Right lobe of liver (tissue), 6 donors: ENCODE data around the gene SEBOX. TPM values are rescaled to one million over a fixed set of nuclear protein-coding genes. Genes with fewer than 3 reads are reported as not detected.
A peak's percentile ranks its signal among the peaks of the same experiment; 100 is the strongest.

Experiments
- ATAC-seq, 4 donors: fragments of 200-7000 bp; cut with Tn5 transposase; one replicate each; pipeline ENCODE4 v1.9.1; 2020; ENCODE audit warnings: mild to moderate bottlenecking in 4 of 4, moderate library complexity in 4 of 4
- DNase-seq, 3 donors: peaks; one replicate each; pipeline ENCODE4 v3.0.0-alpha.2; 2020
- H3K27ac ChIP-seq, 3 donors: fragments of 200-600 bp; one replicate each; pipeline ENCODE4 v1.8.0; 2022
- H3K27me3 ChIP-seq, 2 donors: fragments of 200-600 bp; one replicate each; pipeline ENCODE4 v1.8.0; 2022
- H3K36me3 ChIP-seq, 4 donors: fragments of 200-600 bp; sonication (generic) in 1 of 4; one replicate each; pipeline versions ENCODE4 v1.5.1 to v1.8.0; 2017 to 2022; ENCODE audit warnings: control low read depth in 1 of 4
- H3K4me1 ChIP-seq, 4 donors: fragments of 200-600 bp; sonication (generic) in 1 of 4; one replicate each; pipeline versions ENCODE4 v1.5.1 to v1.8.0; 2017 to 2022; ENCODE audit warnings: control low read depth in 1 of 4
- H3K4me3 ChIP-seq, 3 donors: fragments of 200-600 bp; one replicate each; pipeline ENCODE4 v1.8.0; 2022
- H3K9me3 ChIP-seq, 4 donors: fragments of 200-600 bp; sonication (generic) in 1 of 4; one replicate each; pipeline versions ENCODE4 v1.5.1 to v1.8.0; 2017 to 2022; ENCODE audit warnings: control low read depth in 1 of 4
- POLR2A ChIP-seq: fragments of 450-650 bp; IDR thresholded peaks from one replicate; pipeline ENCODE4 v1.6.1; 2017; ENCODE audit warnings: antibody characterized with exemption, mild to moderate bottlenecking
- WGBS: methylation state at CpG from one replicate; pipeline ENCODE4 v1.1.6; 2018; ENCODE audit warnings: low coverage, low lambda C conversion rate; ENCODE audit not compliant: insufficient coverage; ENCODE audit errors: missing lambda C conversion rate; 5-methylcytosine and 5-hydroxymethylcytosine counted together
- intact Hi-C, 2 donors: fragments of 100-400 bp; cut with DNase I; formaldehyde crosslinking; loops; one replicate each; pipeline versions ENCODE4 v1.11.2 to v1.14.1; 2022
- total RNA-seq, 6 experiments: library from RNA; depleted of rRNA in 2 of 6; stranded (reverse); fragments of >200 nt in 2 of 6; fragmentation: NEBNext Ultra II Directional in 3 of 6; extraction: Animal tissue kit (Norgen Biotek cat#: 25700) in 3 of 6; gene quantifications; one replicate each; pipeline versions ENCODE4 v1.1.0 to v1.2.4, GENCODE V29; 2016 to 2023
- TF ChIP-seq, protein P1 (sequence below), 4 donors: fragments of 200-600 bp in 3 of 4; fragments of 450-650 bp in 1 of 4; IDR thresholded peaks; one replicate each; pipeline versions ENCODE4 v1.5.1 to v1.8.0; 2016 to 2022; ENCODE audit warnings: antibody characterized with exemption in 4 of 4, mild to moderate bottlenecking in 2 of 4
- donor health status: DM: no; HTN: yes; CAD: no.
- donor health status: DM: no; HTN: no; CAD: no.
- donor health status: DM: no; HTN: no; CAD: no.
- donor health status: DM: no; HTN: yes; CAD: no.
- donor health status: DM: no; HTN: yes; CAD: no.

SEBOX gene
- total RNA-seq, 6 experiments from 2014 or later: not detected

GRCh38 chr17:28367641-28368305, 2.8 kb upstream of the SEBOX start:
- Histone ChIP-seq H3K36me3 (peaks cover 0 to 27% (median 10%) of the 10 kb centered on the region in 4 donors), H3K9me3 (no peaks in the 10 kb centered on the region), H3K4me1 (peaks cover 0 to 22% (median 2%) of the 10 kb centered on the region in 4 donors), H3K27ac (peak overlapping the region; percentile 59 to 92 (median 85)), H3K27me3 (no peaks in the 10 kb centered on the region), H3K4me3 (peak overlapping the region; percentile 63 to 92 (median 88))
- intact Hi-C loops: no loop called here
- WGBS: 33% methylated on average over 3 of the region's 21 CpGs
- ATAC-seq (no peak), DNase-seq (peak in 1 of 3 donors; percentile 60)
- TF ChIP-seq, protein P1, sequence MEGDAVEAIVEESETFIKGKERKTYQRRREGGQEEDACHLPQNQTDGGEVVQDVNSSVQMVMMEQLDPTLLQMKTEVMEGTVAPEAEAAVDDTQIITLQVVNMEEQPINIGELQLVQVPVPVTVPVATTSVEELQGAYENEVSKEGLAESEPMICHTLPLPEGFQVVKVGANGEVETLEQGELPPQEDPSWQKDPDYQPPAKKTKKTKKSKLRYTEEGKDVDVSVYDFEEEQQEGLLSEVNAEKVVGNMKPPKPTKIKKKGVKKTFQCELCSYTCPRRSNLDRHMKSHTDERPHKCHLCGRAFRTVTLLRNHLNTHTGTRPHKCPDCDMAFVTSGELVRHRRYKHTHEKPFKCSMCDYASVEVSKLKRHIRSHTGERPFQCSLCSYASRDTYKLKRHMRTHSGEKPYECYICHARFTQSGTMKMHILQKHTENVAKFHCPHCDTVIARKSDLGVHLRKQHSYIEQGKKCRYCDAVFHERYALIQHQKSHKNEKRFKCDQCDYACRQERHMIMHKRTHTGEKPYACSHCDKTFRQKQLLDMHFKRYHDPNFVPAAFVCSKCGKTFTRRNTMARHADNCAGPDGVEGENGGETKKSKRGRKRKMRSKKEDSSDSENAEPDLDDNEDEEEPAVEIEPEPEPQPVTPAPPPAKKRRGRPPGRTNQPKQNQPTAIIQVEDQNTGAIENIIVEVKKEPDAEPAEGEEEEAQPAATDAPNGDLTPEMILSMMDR (IDR thresholded peaks at IDR 0.05): no peak
- no peak for TF ChIP-seq POLR2A

DNA sequence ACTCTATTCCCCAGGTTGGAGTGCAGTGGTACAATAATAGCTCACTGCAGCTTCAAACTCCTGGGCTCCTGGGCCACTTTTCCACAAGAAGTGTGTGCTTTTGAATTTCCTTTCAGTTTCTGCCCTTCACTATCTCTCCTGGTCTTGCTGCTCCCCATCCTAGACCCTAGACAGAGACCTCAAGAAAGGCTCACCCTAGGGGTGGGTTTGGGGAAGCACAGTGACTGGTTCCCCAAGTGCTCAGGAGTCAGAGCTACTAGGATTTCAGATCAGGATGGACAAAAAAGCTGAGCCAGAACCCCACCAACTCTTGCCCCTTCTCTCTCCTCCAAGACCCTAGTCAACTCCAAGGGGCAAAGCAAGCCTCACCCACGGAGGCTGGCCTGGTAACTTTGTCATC, 1.6 kb upstream of the SEBOX start:
- Histone ChIP-seq H3K27ac (peak overlapping the region in 1 of 3 donors; percentile 92), H3K36me3 (peaks cover 0 to 30% (median 15%) of the 10 kb centered on the region in 4 donors), H3K4me1 (peaks cover 0 to 22% (median 2%) of the 10 kb centered on the region in 4 donors), H3K4me3 (peak overlapping the region in 2 of 3 donors; percentile 88 to 92), H3K27me3 (no peaks in the 10 kb centered on the region), H3K9me3 (no peaks in the 10 kb centered on the region)
- TF ChIP-seq, protein P1 (IDR thresholded peaks at IDR 0.05): no peak
- TF ChIP-seq POLR2A: no peak
- no peak for ATAC-seq
- intact Hi-C loops: no loop called here
- no peak for DNase-seq
- 60% methylated on average over 1 of the region's 1 CpG for WGBS

DNA sequence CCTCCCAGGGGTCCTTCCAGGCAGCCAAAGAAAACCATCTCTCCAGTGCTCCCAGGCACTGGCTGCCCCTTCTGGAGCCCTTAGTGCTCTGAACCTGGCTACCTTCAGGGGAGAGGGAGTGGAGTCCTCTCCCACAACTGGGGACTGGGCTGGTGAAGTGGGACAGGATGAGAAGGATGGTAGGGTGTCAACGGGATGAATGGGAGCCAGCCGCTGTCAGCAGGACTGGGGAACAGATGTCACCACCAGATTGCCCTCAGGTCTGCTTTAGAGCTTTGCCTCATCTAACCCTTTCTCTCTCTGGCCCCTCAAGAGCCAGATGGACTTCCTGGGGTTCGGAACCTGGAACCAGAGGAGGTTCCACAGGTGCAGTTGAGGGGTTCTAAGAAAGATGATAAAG, 488 bp upstream of the SEBOX start:
- WGBS: 14% methylated on average over 1 of the region's 3 CpGs
- no peaks in the 10 kb centered on the region for H3K9me3 ChIP-seq
- no peak for DNase-seq
- peaks cover 0 to 41% (median 21%) of the 10 kb centered on the region in 4 donors for H3K36me3 ChIP-seq
- H3K4me3 ChIP-seq: no peak overlapping the region
- peak in 3 of 4 donors; percentile 1 to 2 (median 1) for ATAC-seq
- TF ChIP-seq, protein P1 (IDR thresholded peaks at IDR 0.05): no peak
- no peak for TF ChIP-seq POLR2A
- peak overlapping the region in 1 of 3 donors; percentile 43 for H3K27ac ChIP-seq
- intact Hi-C loops: no loop called here
- H3K4me1 ChIP-seq: peaks cover 0 to 16% (median 2%) of the 10 kb centered on the region in 4 donors
- H3K27me3 ChIP-seq: no peaks in the 10 kb centered on the region

DNA sequence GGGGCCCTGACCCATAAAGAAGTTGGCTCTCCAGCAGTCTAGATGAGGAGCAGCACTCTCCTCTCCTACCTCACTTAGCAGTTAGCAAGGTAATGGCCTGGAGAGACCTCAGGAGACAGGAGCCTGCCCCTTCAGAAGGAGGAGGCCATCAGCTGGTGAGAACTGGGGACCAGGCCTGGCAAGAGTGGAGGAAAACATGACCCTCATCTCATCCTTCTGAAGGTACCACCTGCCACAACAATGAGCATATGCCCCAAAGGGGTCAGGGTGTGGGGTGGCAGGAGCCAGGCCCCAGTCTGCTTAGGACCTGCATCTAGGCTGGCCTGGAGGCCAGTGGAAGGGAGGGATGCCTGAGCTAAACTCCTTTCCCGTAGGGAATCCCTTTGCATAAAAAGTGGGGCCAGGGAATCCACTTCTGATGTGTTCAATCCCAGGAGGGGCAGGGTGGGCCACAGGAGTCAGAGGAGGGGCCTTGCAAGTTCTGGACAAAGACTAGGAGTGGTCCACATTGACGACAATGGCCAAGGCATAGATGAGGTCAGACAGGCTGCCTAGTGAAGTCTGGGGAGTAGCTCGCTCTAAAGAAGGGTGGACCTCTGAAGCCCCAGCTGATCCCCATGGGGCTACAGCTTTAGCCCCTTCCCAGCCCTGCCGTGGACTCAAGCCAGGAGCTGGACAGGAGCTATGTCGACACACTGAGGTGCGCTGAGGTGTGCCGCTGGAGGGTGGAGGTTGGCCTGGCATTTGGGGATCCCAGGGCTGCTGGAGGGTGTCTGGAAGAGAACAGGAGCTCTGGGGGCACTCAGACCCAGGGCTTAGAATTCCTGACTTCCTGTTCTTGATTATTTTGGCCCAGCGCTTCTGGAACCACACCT, 986 bp downstream of the SEBOX start:
- no peaks in the 10 kb centered on the region for H3K27me3 ChIP-seq
- no peaks in the 10 kb centered on the region for H3K9me3 ChIP-seq
- WGBS: 52% methylated on average over 3 of the region's 8 CpGs
- DNase-seq: peak in 1 of 3 donors; percentile 23
- TF ChIP-seq POLR2A: no peak
- TF ChIP-seq, protein P1 (IDR thresholded peaks at IDR 0.05): no peak
- H3K4me3 ChIP-seq: no peak overlapping the region
- intact Hi-C loops: no loop called here
- ATAC-seq: no peak
- H3K4me1 ChIP-seq: peaks cover 0 to 16% (median 2%) of the 10 kb centered on the region in 4 donors
- no peak overlapping the region for H3K27ac ChIP-seq
- H3K36me3 ChIP-seq: peaks cover 0 to 55% (median 25%) of the 10 kb centered on the region in 4 donors
